ENCODE results near the gene TRIM42. TPM values are rescaled to one million over a fixed set of nuclear protein-coding genes. Genes with fewer than 3 reads are reported as not detected.

TRIM42 gene
- total and polyA plus RNA-seq, 11 donors: not detected

DNA sequence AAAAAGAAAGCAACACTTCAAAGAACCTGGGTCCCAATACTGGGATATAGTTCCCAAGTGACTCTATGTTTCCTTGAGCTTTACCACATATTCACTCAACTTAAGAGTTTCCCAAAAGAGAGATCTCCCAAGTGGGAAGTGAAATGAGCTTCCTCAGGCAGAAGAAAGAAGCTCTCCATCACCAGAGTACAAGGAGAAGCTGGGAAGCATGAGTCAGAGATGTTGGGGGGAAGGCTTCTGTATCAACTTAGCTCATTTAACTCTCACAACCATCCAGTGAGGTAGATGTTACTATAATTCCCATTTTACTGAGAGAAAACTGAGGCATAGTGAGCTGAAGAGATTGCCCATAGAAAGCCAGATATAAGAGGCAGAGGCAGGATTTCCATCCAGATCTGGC, 47.0 kb upstream of the TRIM42 start:
- Histone ChIP-seq H3K27ac (no peak overlapping the region), H3K4me1 (no peaks in the 10 kb centered on the region), H3K27me3 (no peaks in the 10 kb centered on the region), H3K9me3 (no peaks in the 10 kb centered on the region), H3K36me3 (no peaks in the 10 kb centered on the region), H3K4me3 (no peak overlapping the region)
- intact Hi-C loops (cut with DNase I): no loop called here
- ATAC-seq (no peak), DNase-seq (no peak)
- TF ChIP-seq, protein P1, sequence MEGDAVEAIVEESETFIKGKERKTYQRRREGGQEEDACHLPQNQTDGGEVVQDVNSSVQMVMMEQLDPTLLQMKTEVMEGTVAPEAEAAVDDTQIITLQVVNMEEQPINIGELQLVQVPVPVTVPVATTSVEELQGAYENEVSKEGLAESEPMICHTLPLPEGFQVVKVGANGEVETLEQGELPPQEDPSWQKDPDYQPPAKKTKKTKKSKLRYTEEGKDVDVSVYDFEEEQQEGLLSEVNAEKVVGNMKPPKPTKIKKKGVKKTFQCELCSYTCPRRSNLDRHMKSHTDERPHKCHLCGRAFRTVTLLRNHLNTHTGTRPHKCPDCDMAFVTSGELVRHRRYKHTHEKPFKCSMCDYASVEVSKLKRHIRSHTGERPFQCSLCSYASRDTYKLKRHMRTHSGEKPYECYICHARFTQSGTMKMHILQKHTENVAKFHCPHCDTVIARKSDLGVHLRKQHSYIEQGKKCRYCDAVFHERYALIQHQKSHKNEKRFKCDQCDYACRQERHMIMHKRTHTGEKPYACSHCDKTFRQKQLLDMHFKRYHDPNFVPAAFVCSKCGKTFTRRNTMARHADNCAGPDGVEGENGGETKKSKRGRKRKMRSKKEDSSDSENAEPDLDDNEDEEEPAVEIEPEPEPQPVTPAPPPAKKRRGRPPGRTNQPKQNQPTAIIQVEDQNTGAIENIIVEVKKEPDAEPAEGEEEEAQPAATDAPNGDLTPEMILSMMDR (IDR thresholded peaks at IDR 0.05): no peak
- TF ChIP-seq POLR2A (IDR thresholded peaks at IDR 0.05): no peak

DNA sequence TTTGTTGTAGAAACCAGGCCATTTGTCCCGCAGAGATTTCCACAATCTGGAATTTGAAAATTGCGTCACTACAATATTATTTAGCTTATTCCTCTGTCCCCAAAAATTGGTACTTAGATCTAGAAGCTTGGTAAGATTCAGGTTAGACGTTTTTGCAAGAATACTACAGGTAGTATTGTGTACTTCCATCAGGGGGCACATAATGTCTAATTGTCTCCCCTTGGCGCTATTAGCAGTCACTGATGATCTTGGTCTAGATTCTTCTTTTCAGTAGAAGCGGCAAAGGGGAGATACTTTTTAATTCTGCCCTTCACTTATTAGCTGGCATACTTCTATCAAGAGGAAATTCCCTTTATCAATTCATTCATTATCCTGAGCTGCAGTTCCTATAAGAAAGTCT, 42.6 kb upstream of the TRIM42 start:
- ATAC-seq: no peak
- Histone ChIP-seq H3K9me3 (no peaks in the 10 kb centered on the region), H3K27me3 (no peaks in the 10 kb centered on the region), H3K36me3 (no peaks in the 10 kb centered on the region), H3K4me1 (no peaks in the 10 kb centered on the region), H3K27ac (no peak overlapping the region), H3K4me3 (no peak overlapping the region)
- no peak for TF ChIP-seq POLR2A (IDR thresholded peaks at IDR 0.05)
- TF ChIP-seq, protein P1 (IDR thresholded peaks at IDR 0.05): no peak
- no peak for DNase-seq
- 72 to 80% (median 77%) methylated on average over 5 of the region's 5 CpGs for WGBS, 4 donors
- intact Hi-C loops (cut with DNase I): no loop called here

DNA sequence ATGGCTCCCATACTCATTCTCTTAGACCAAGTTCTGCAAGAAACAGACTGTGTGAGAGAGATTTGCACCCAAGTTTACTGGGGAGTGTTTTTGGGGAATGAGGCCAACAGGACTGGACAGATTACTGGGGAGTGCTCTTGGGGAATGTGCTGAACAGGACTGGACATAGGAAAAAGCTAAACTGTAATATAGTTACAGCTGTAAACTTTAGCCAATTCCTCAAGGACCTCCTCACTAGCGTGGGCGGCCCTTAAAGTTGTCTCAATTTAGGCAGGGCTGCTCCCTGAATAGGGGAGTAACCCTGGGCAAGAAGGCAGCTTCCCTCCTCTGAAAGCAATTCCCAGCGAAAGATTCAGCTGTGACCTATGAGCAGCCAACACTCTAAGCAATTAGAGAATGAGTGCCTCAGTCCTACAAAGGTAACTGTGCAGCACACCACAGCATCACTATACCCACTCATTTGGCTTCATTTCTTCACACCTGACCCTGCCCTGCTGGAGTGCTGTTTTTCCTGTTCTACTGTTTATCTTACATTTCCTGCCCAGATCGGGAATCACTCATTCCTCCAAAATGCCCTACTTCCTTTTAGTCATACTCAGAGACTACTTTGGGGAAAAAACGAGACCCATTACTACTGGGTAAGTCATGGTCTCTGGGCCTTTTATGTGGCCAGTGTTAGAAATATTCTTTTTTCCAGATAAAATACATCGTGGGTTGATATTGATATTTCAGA, 41.3 kb upstream of the TRIM42 start:
- intact Hi-C loops (cut with DNase I): no loop called here
- DNase-seq: no peak
- peak in 1 of 4 donors; percentile 28 for ATAC-seq

DNA sequence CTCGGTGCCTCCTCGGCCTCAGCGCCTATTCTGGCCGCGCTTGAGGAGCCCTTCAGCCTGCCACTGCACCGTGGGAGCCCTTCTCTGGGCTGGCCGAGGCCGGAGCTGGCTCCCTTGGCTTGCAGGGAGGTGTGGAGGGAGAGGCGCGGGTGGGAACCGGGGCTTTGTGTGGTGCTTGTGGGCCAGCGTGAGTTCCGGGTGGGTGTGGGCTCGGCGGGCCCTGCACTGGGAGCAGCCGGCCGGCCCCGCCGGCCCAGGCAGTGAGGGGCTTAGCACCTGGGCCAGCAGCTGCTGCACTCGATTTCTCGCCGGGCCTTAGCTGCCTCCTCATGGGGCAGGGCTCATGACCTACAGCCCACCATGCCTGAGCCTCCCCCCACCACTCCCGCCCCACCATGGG, 26.6 kb upstream of the TRIM42 start:
- Histone ChIP-seq H3K27ac (no peak overlapping the region), H3K9me3 (no peaks in the 10 kb centered on the region), H3K4me1 (no peaks in the 10 kb centered on the region), H3K27me3 (no peaks in the 10 kb centered on the region), H3K36me3 (no peaks in the 10 kb centered on the region), H3K4me3 (no peak overlapping the region)
- DNase-seq (peak in 1 of 5 donors; percentile 28), ATAC-seq (no peak)
- WGBS, 4 donors: 80 to 94% (median 92%) methylated on average over 10 to 23 of the region's 23 CpGs
- TF ChIP-seq, protein P1 (IDR thresholded peaks at IDR 0.05): no peak
- no peak for TF ChIP-seq POLR2A (IDR thresholded peaks at IDR 0.05)
- intact Hi-C loops (cut with DNase I): no loop called here

More for the DNA sequence above, 41.3 kb upstream of the TRIM42 start:
- H3K9me3 ChIP-seq: no peaks in the 10 kb centered on the region
- TF ChIP-seq, protein P1 (IDR thresholded peaks at IDR 0.05): no peak
- no peak for TF ChIP-seq POLR2A (IDR thresholded peaks at IDR 0.05)
- H3K4me1 ChIP-seq: no peaks in the 10 kb centered on the region
- 49 to 63% (median 60%) methylated on average over 6 of the region's 6 CpGs for WGBS, 4 donors
- H3K27ac ChIP-seq: no peak overlapping the region
- H3K4me3 ChIP-seq: no peak overlapping the region
- no peaks in the 10 kb centered on the region for H3K36me3 ChIP-seq
- H3K27me3 ChIP-seq: no peaks in the 10 kb centered on the region

All from heart left ventricle (tissue), 16 donors.